CD4-positive, alpha-beta memory T cell (primary cell): Measurements from ENCODE around the gene PCGF5. TPM values are rescaled to one million over a fixed set of nuclear protein-coding genes. Genes with fewer than 3 reads are reported as not detected.

Experiments used
- CTCF ChIA-PET: fragments of 350-600 bp; sonication (Branson Sonifier 250); formaldehyde crosslinking; loops from one replicate; lab custom pipeline; 2021; ENCODE audit warnings: inconsistent platforms; ENCODE audit not compliant: partially characterized antibody; lab: Charles Lee
- POLR2A ChIA-PET: fragments of 350-600 bp; sonication (Branson Sonifier 250); formaldehyde crosslinking; loops from one replicate; lab custom pipeline; 2021; ENCODE audit not compliant: partially characterized antibody; lab: Charles Lee
- DNase-seq, 5 donors: peaks; one replicate each; pipeline versions ENCODE4 v3.0.0 to v3.0.0-alpha.2; 2020 to 2022; ENCODE audit warnings: mixed read lengths in 1 of 5
- H3K27ac ChIP-seq: one replicate; pipeline ENCODE4 v1.7.0; 2013; ENCODE audit warnings: low read depth, low read length
- H3K27me3 ChIP-seq: 2 replicates; pipeline ENCODE4 v1.7.0; 2013; ENCODE audit warnings: mild to moderate bottlenecking, low read length, moderate library complexity; ENCODE audit not compliant: insufficient read depth
- H3K36me3 ChIP-seq: 2 replicates; pipeline ENCODE4 v1.7.0; 2013; ENCODE audit warnings: mild to moderate bottlenecking, low read length, moderate library complexity; ENCODE audit not compliant: insufficient read depth
- H3K4me1 ChIP-seq: 2 replicates; pipeline ENCODE4 v1.7.0; 2013; ENCODE audit warnings: mild to moderate bottlenecking, low read length, moderate library complexity; ENCODE audit not compliant: insufficient read depth
- H3K4me3 ChIP-seq, 2 donors: one replicate each; pipeline ENCODE4 v1.7.0; 2013; ENCODE audit warnings: low read length in 2 of 2, mild to moderate bottlenecking in 1 of 2
- H3K9me3 ChIP-seq, 2 donors: one replicate each; pipeline ENCODE4 v1.7.0; 2013; ENCODE audit warnings: low read length in 2 of 2, control low read depth in 1 of 2; ENCODE audit not compliant: control insufficient read depth in 1 of 2
- H3K27ac Mint-ChIP-seq, 7 donors: one replicate each; pipeline ENCODE4 v1.8.0; 2020 to 2021; ENCODE audit warnings: mixed read lengths in 7 of 7, mild to moderate bottlenecking in 6 of 7, inconsistent platforms in 3 of 7, moderate library complexity in 3 of 7
- H3K27me3 Mint-ChIP-seq, 2 donors: one replicate each; pipeline ENCODE4 v1.8.0; 2020 to 2021; ENCODE audit warnings: mixed read lengths in 2 of 2
- H3K36me3 Mint-ChIP-seq, 2 donors: one replicate each; pipeline ENCODE4 v1.8.0; 2020 to 2021; ENCODE audit warnings: mixed read lengths in 2 of 2, inconsistent platforms in 1 of 2, mild to moderate bottlenecking in 1 of 2
- H3K4me1 Mint-ChIP-seq, 4 donors: one replicate each; pipeline ENCODE4 v1.8.0; 2020 to 2021; ENCODE audit warnings: mixed read lengths in 4 of 4, mild to moderate bottlenecking in 1 of 4
- H3K4me3 Mint-ChIP-seq, 8 donors: one replicate each; pipeline ENCODE4 v1.8.0; 2020 to 2021; ENCODE audit warnings: mixed read lengths in 8 of 8, mild to moderate bottlenecking in 7 of 8, moderate library complexity in 6 of 8, inconsistent platforms in 3 of 8
- H3K9me3 Mint-ChIP-seq, 8 donors: one replicate each; pipeline ENCODE4 v1.8.0; 2020 to 2021; ENCODE audit warnings: mixed read lengths in 8 of 8, mild to moderate bottlenecking in 5 of 8, inconsistent platforms in 3 of 8, moderate library complexity in 1 of 8
- intact Hi-C: fragments of 100-400 bp; cut with micrococcal nuclease; formaldehyde crosslinking; loops from one replicate; pipeline ENCODE4 v1.15.1; 2023
- polyA plus RNA-seq, 2 donors: library from polyadenylated mRNA; unstranded; fragments of 300-500 nt; fragmentation: Illumina TruSeq; gene quantifications; one replicate each; pipeline ENCODE4 v1.2.3, GENCODE V29; 2021
- total RNA-seq, 2 experiments: library from RNA; stranded (reverse); gene quantifications; one replicate each; pipeline ENCODE4 v1.2.3, GENCODE V29; 2021

The PCGF5 gene
- total and polyA plus RNA-seq, 4 experiments from 2014 or later, result 51.0 to 84.2 (median 67.2) TPM

DNA sequence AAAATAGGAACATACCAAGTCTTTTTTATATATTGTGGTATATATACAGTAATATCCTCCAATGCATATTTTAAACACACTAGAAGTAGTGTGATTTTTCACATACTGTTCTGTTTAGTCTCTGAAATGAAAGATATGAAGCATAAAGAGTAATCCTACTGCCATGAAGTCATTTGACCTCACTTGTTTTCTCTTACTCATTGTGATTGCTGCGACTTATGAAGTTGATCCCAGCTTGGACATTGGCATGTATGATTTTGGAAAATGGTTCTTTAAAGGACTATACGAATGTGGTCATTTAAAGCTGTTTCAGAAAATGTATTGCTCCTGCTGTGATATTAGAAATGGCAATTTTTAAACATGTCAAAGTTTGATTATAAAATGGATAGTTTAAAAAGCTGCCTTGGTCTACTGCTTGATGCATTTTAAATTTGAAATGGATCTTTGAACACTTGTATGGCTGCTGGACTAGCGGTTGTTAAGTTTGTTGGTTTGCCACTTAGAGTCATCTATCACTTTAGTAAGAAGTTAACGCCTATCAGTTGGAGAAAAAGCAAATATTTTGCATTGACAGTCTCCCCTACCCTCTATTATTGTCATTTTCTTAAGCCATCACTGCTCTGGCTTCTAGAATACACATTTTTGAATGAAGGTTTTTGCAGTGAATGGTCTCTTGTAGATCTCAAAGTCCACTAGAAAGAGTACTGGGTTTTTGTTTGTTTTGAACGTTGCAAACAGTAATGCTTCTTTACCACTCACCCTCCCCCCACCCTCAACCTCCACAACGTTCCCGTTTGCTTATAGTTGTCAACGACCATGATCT is 881 bp upstream of the PCGF5 start:
- Mint-ChIP-seq H3K4me3 (peak overlapping the region; percentile 81 to 88 (median 84)), H3K27me3 (no peaks in the 10 kb centered on the region), H3K9me3 (no peaks in the 10 kb centered on the region), H3K27ac (peak overlapping the region; percentile 61 to 95 (median 92)), H3K36me3 (peaks cover 5 to 21% of the 10 kb centered on the region in 2 donors), H3K4me1 (peaks cover 38 to 60% (median 48%) of the 10 kb centered on the region in 4 donors)
- Histone ChIP-seq H3K4me1 (peaks cover 45% of the 10 kb centered on the region), H3K27me3 (no peaks in the 10 kb centered on the region), H3K27ac (peak overlapping the region; percentile 36), H3K4me3 (peak overlapping the region in 1 of 2 donors; percentile 56), H3K36me3 (no peaks in the 10 kb centered on the region), H3K9me3 (no peaks in the 10 kb centered on the region)
- intact Hi-C loops, result loop anchor here (1.0 to 2.0 kb wide), 4 partner anchors 19 to 347 kb away; partner anchors contain the start of gene HECTD2
- no peak for DNase-seq
- ChIA-PET CTCF (interaction anchor here (0.7 to 1.9 kb wide), 5 partner anchors 8 to 131 kb away, joined by 3 to 8 read pairs (median 4); no protein-coding TSS in a partner anchor), POLR2A (interaction anchor here (1.0 to 9.3 kb wide), 7 partner anchors 9 to 578 kb away, joined by 3 to 120 read pairs (median 5); partner anchors contain the start of gene TNKS2)

DNA sequence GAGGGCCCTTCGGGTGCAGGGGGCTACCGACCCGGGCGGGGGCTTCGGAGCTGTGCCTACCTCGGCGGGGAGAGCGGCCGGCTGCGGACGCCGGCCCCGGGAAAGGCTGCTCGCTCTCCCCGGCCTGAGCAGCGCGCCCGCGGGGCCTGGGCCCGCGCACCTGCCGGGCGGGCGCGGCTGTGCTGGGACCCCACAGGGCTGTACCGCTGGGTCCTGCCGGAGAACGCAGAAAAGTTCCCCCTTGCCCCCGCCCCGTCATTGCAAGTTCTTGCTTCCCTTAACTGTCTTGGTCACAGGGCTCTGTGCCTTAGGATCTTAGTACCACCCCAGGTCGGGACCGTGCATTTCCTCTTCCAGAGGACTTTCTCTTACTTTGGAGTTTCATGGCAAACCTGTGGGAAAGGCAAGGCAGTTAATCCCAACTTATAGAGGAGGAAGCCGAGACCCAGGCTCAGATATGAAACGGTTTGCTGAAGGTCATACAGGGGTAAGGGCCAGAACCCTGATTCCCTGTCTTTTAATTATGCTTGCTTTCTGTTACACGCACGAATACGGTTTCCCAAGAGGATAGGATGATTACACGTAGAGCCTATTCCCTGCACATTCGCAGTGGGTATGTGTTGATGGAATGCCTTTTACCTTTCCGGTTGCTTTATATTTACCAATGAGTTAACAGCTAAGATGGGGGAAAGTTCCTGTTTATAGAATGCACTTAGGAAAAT is 652 bp downstream of the PCGF5 start:
- CTCF ChIA-PET, result interaction anchor here (1.1 to 1.9 kb wide), 3 partner anchors 10 to 58 kb away, joined by 3 to 8 read pairs (median 5); no protein-coding TSS in a partner anchor
- no peaks in the 10 kb centered on the region for H3K36me3 ChIP-seq
- peaks cover 52% of the 10 kb centered on the region for H3K4me1 ChIP-seq
- H3K27me3 Mint-ChIP-seq, result no peaks in the 10 kb centered on the region
- peak in 1 of 5 donors; percentile 51 for DNase-seq
- peak overlapping the region; percentile 82 to 94 (median 89) for H3K27ac Mint-ChIP-seq
- H3K9me3 Mint-ChIP-seq, result no peaks in the 10 kb centered on the region
- H3K4me3 ChIP-seq, result peak overlapping the region; percentile 25 to 65
- no peaks in the 10 kb centered on the region for H3K9me3 ChIP-seq
- peaks cover 41 to 59% (median 47%) of the 10 kb centered on the region in 4 donors for H3K4me1 Mint-ChIP-seq
- peak overlapping the region; percentile 85 for H3K27ac ChIP-seq
- POLR2A ChIA-PET, result interaction anchor here (0.8 to 9.3 kb wide), 12 partner anchors 10 to 577 kb away, joined by 3 to 120 read pairs (median 4); partner anchors contain the start of gene TNKS2
- intact Hi-C loops, result loop anchor here (1.0 to 2.0 kb wide), 4 partner anchors 20 to 349 kb away; partner anchors contain the start of gene HECTD2
- H3K4me3 Mint-ChIP-seq, result peak overlapping the region; percentile 84 to 93 (median 90)
- H3K36me3 Mint-ChIP-seq, result peaks cover 5 to 23% of the 10 kb centered on the region in 2 donors
- H3K27me3 ChIP-seq, result no peaks in the 10 kb centered on the region

- peak overlapping the region in 2 of 8 donors; percentile 18 to 39 for H3K4me3 Mint-ChIP-seq
- Histone ChIP-seq H3K9me3 (no peaks in the 10 kb centered on the region), H3K4me3 (no peak overlapping the region), H3K36me3 (no peaks in the 10 kb centered on the region), H3K27ac (no peak overlapping the region), H3K27me3 (no peaks in the 10 kb centered on the region), H3K4me1 (peaks cover 68% of the 10 kb centered on the region)
- peaks cover 17 to 37% of the 10 kb centered on the region in 2 donors for H3K36me3 Mint-ChIP-seq
- ChIA-PET POLR2A (interaction anchor here (1.9 kb wide), 1 partner anchor 62 kb away, joined by 5 read pairs; no protein-coding TSS in a partner anchor), CTCF (interaction anchor here (1.1 to 1.5 kb wide), 3 partner anchors 12 to 219 kb away, joined by 3 to 5 read pairs (median 3); no protein-coding TSS in a partner anchor)
- H3K27me3 Mint-ChIP-seq, result no peaks in the 10 kb centered on the region
- no peaks in the 10 kb centered on the region for H3K9me3 Mint-ChIP-seq
- H3K4me1 Mint-ChIP-seq, result peaks cover 52 to 65% (median 55%) of the 10 kb centered on the region in 4 donors
- H3K27ac Mint-ChIP-seq, result peak overlapping the region in 2 of 7 donors; percentile 36 to 69
- no peak for DNase-seq
- intact Hi-C loops, result no loop called here
These were observed 5.6 kb downstream of the PCGF5 start for GRCh38 chr10:91226093-91226492.

GRCh38 chr10:91227576-91227975 is 7.1 kb downstream of the PCGF5 start:
- no peaks in the 10 kb centered on the region for H3K9me3 Mint-ChIP-seq
- intact Hi-C loops, result no loop called here

DNA sequence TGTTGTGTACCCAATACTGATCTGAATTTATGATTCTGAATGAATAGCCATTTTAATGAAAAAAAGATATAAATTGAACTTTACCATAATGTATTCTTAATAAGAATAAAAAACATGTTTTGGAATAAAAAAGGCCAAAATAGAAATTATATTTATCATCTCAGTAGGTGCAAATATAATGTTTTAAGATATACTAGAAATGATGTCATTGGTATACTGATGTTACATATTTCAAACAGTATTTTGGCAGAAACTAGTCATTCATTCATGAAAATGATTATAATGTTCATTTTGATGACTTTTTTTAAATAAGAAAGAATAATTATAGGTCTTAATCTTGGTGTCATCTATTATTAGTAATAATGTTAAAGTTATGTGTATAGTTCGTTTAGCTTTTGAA is 9.2 kb downstream of the PCGF5 start:
- CTCF ChIA-PET, result interaction anchor here (1.1 kb wide), 1 partner anchor 20 kb away, joined by 3 read pairs; no protein-coding TSS in a partner anchor
- peaks cover 16 to 23% of the 10 kb centered on the region in 2 donors for H3K36me3 Mint-ChIP-seq
- H3K27me3 Mint-ChIP-seq, result no peaks in the 10 kb centered on the region
- H3K4me3 Mint-ChIP-seq, result no peak overlapping the region
- no peaks in the 10 kb centered on the region for H3K36me3 ChIP-seq
- peak overlapping the region in 1 of 7 donors; percentile 4 for H3K27ac Mint-ChIP-seq
- intact Hi-C loops, result no loop called here
- H3K4me1 ChIP-seq, result peaks cover 32% of the 10 kb centered on the region
- H3K27me3 ChIP-seq, result no peaks in the 10 kb centered on the region
- DNase-seq, result no peak
- no peak overlapping the region for H3K4me3 ChIP-seq
- H3K4me1 Mint-ChIP-seq, result peaks cover 28 to 37% (median 35%) of the 10 kb centered on the region in 4 donors
- H3K9me3 Mint-ChIP-seq, result no peaks in the 10 kb centered on the region
- H3K27ac ChIP-seq, result no peak overlapping the region
- POLR2A ChIA-PET, result no interaction called here
- no peaks in the 10 kb centered on the region for H3K9me3 ChIP-seq

More at GRCh38 chr10:91227576-91227975, 7.1 kb downstream of the PCGF5 start:
- Mint-ChIP-seq H3K4me1 (peaks cover 39 to 50% (median 40%) of the 10 kb centered on the region in 4 donors), H3K36me3 (peaks cover 17 to 30% of the 10 kb centered on the region in 2 donors), H3K27me3 (no peaks in the 10 kb centered on the region), H3K4me3 (peak overlapping the region in 4 of 8 donors; percentile 16 to 53 (median 37)), H3K27ac (peak overlapping the region in 2 of 7 donors; percentile 11 to 71)
- Histone ChIP-seq H3K9me3 (no peaks in the 10 kb centered on the region), H3K4me1 (peaks cover 53% of the 10 kb centered on the region), H3K4me3 (no peak overlapping the region), H3K27me3 (no peaks in the 10 kb centered on the region), H3K36me3 (no peaks in the 10 kb centered on the region), H3K27ac (no peak overlapping the region)
- POLR2A ChIA-PET, result interaction anchor here (0.9 to 1.9 kb wide), 3 partner anchors 61 to 65 kb away, joined by 4 to 5 read pairs (median 4); no protein-coding TSS in a partner anchor
- DNase-seq, result no peak
- CTCF ChIA-PET, result interaction anchor here (1.3 kb wide), 1 partner anchor 11 kb away, joined by 3 read pairs; no protein-coding TSS in a partner anchor

GRCh38 chr10:91238191-91238590 is 17.7 kb downstream of the PCGF5 start:
- H3K4me3 ChIP-seq, result no peak overlapping the region
- Mint-ChIP-seq H3K27ac (peak overlapping the region in 3 of 7 donors; percentile 78 to 87 (median 79)), H3K9me3 (no peaks in the 10 kb centered on the region), H3K27me3 (no peaks in the 10 kb centered on the region), H3K36me3 (peaks cover 3 to 22% of the 10 kb centered on the region in 2 donors), H3K4me1 (peaks cover 28 to 53% (median 44%) of the 10 kb centered on the region in 4 donors), H3K4me3 (no peak overlapping the region)
- H3K27me3 ChIP-seq, result no peaks in the 10 kb centered on the region
- H3K27ac ChIP-seq, result no peak overlapping the region
- no peaks in the 10 kb centered on the region for H3K36me3 ChIP-seq
- intact Hi-C loops, result no loop called here
- CTCF ChIA-PET, result interaction anchor here (0.7 to 4.0 kb wide), 5 partner anchors 11 to 327 kb away, joined by 3 to 27 read pairs (median 3); no protein-coding TSS in a partner anchor
- peaks cover 12% of the 10 kb centered on the region for H3K4me1 ChIP-seq
- DNase-seq, result no peak
- H3K9me3 ChIP-seq, result no peaks in the 10 kb centered on the region
- POLR2A ChIA-PET, result interaction anchor here (0.7 to 1.4 kb wide), 2 partner anchors 75 to 76 kb away, joined by 3 to 6 read pairs; no protein-coding TSS in a partner anchor
